ENCODE measurements around the gene PCDHB6.
"Not testable (repeated sequence)": the region's sequence is repeated elsewhere in the genome, so short reads cannot be mapped to it uniquely, and the experiment has no call there.

PCDHB6 gene

GRCh38 chr5:141172381-141173204 lies 22.7 kb downstream of the PCDHB6 start, which contains the start of gene PCDHB7:
PCDHB7 (plus strand) TSS chr5:141172644; CDS start chr5:141172836, 192 bp downstream.
- DNase-seq: no peak

GRCh38 chr5:141174291-141175104 lies 24.6 kb downstream of the PCDHB6 start:
- not testable (repeated sequence) for DNase-seq

- no peak for DNase-seq
Observed at GRCh38 chr5:141175933-141176332, 26.1 kb downstream of the PCDHB6 start.

- DNase-seq: peak in 1 of 14 donors; percentile 9
Observed at GRCh38 chr5:141177577-141178191, 27.8 kb downstream of the PCDHB6 start, which contains the start of gene PCDHB8. PCDHB8 (plus strand) TSS chr5:141177790; CDS start chr5:141178035, 245 bp downstream.

- not testable (repeated sequence) for DNase-seq
Observed at GRCh38 chr5:141179371-141179770, 29.5 kb downstream of the PCDHB6 start.

GRCh38 chr5:141179876-141180275 lies 30.0 kb downstream of the PCDHB6 start:
- not testable (repeated sequence) for DNase-seq

- no peak for DNase-seq
Observed at GRCh38 chr5:141180313-141180712, 30.5 kb downstream of the PCDHB6 start.

GRCh38 chr5:141182248-141182647 lies 32.4 kb downstream of the PCDHB6 start, which contains the start of gene PCDHB16:
PCDHB16 (plus strand) TSS chr5:141182387; CDS start chr5:141182560, 173 bp downstream.
- DNase-seq: peak in 4 of 14 donors; percentile 3 to 26 (median 14)

- DNase-seq: not testable (repeated sequence)
Observed at GRCh38 chr5:141184117-141184855, 34.4 kb downstream of the PCDHB6 start.

- DNase-seq: peak in 1 of 14 donors; percentile 1
Observed at GRCh38 chr5:141186897-141187512, 37.1 kb downstream of the PCDHB6 start, which contains the start of gene PCDHB9. PCDHB9 (plus strand) TSS chr5:141187161; CDS start chr5:141187319, 158 bp downstream.

- DNase-seq: not testable (repeated sequence)
Observed at GRCh38 chr5:141188682-141189081, 38.8 kb downstream of the PCDHB6 start.

GRCh38 chr5:141189131-141189530 lies 39.3 kb downstream of the PCDHB6 start:
- DNase-seq: not testable (repeated sequence)

- DNase-seq: peak in 3 of 14 donors; percentile 2 to 21 (median 20)
Observed at GRCh38 chr5:141192110-141192725, 42.4 kb downstream of the PCDHB6 start, which contains the start of gene PCDHB10. PCDHB10 (plus strand) TSS chr5:141192353; CDS start chr5:141192553, 200 bp downstream.

- DNase-seq: not testable (repeated sequence)
Observed at GRCh38 chr5:141194332-141194731, 44.5 kb downstream of the PCDHB6 start.

GRCh38 chr5:141196363-141196762 lies 46.5 kb downstream of the PCDHB6 start:
- DNase-seq: no peak

GRCh38 chr5:141199359-141200235 lies 49.7 kb downstream of the PCDHB6 start, which contains the start of gene PCDHB11:
PCDHB11 (plus strand) TSS chr5:141199627; CDS start chr5:141199775, 148 bp downstream.
- DNase-seq: peak in 1 of 14 donors; percentile 3

- DNase-seq: not testable (repeated sequence)
Observed at GRCh38 chr5:141201126-141201525, 51.3 kb downstream of the PCDHB6 start.

GRCh38 chr5:141201646-141202045 lies 51.8 kb downstream of the PCDHB6 start:
- not testable (repeated sequence) for DNase-seq

Data from C1 segment of cervical spinal cord (tissue), 14 donors.